Gastroesophageal sphincter (tissue), 4 donors: Measurements from ENCODE around the gene FGGY. TPM values are rescaled to one million over a fixed set of nuclear protein-coding genes. Genes with fewer than 3 reads are reported as not detected.
A peak's percentile ranks its signal among the peaks of the same experiment; 100 is the strongest.
"Not testable (repeated sequence)": the region's sequence is repeated elsewhere in the genome, so short reads cannot be mapped to it uniquely, and the experiment has no call there.

Experiments
- ATAC-seq: fragments of 150-250 bp; one replicate; pipeline ENCODE4 v1.9.1; 2016; ENCODE audit warnings: mild to moderate bottlenecking, moderate library complexity
- H3K27ac ChIP-seq, 4 donors: fragments of 200-600 bp; sonication (generic) in 3 of 4; 1 replicate in 3 of 4; 2 replicates in 1 of 4; pipeline ENCODE4 v1.5.1; 2016 to 2019
- H3K27me3 ChIP-seq: fragments of 200-600 bp; sonication (generic); one replicate; pipeline ENCODE4 v1.5.1; 2019
- H3K36me3 ChIP-seq, 2 donors: fragments of 200-600 bp; sonication (generic); one replicate each; pipeline ENCODE4 v1.5.1; 2019; ENCODE audit warnings: control low read depth in 1 of 2
- H3K4me1 ChIP-seq, 3 donors: fragments of 200-600 bp; sonication (generic); 1 replicate in 2 of 3; 2 replicates in 1 of 3; pipeline ENCODE4 v1.5.1; 2016 to 2019; ENCODE audit warnings: control low read depth in 2 of 3
- H3K4me3 ChIP-seq, 2 donors: fragments of 200-600 bp; sonication (generic); one replicate each; pipeline ENCODE4 v1.5.1; 2019; ENCODE audit warnings: mild to moderate bottlenecking in 1 of 2, moderate library complexity in 1 of 2
- H3K9me3 ChIP-seq, 3 donors: fragments of 200-600 bp; sonication (generic); one replicate each; pipeline ENCODE4 v1.5.1; 2017 to 2019; ENCODE audit warnings: control low read depth in 2 of 3
- EP300 ChIP-seq: sonication (generic); formaldehyde crosslinking; IDR thresholded peaks from one replicate; pipeline ENCODE4 v1.6.1; 2017; ENCODE audit warnings: antibody characterized with exemption, mild to moderate bottlenecking
- POLR2A ChIP-seq, 2 donors: fragments of 450-650 bp; IDR thresholded peaks; one replicate each; pipeline ENCODE4 v1.6.1; 2017; ENCODE audit warnings: antibody characterized with exemption in 2 of 2, mild to moderate bottlenecking in 2 of 2, moderate library complexity in 1 of 2
- POLR2AphosphoS5 ChIP-seq: sonication (generic); formaldehyde crosslinking; IDR thresholded peaks from one replicate; pipeline ENCODE4 v1.6.1; 2017; ENCODE audit warnings: antibody characterized with exemption
- WGBS, 2 donors: methylation state at CpG; one replicate each; pipeline ENCODE4 v1.1.5; 2018; ENCODE audit warnings: low coverage in 1 of 2; 5-methylcytosine and 5-hydroxymethylcytosine counted together
- total RNA-seq, 4 donors: library from RNA; depleted of rRNA; stranded (reverse); fragments of >200 nt; gene quantifications; one replicate each; pipeline ENCODE4 v1.1.0, GENCODE V29; 2016
- TF ChIP-seq, protein P1 (sequence below), 4 experiments: fragments of 200-600 bp in 2 of 4; fragments of 450-650 bp in 2 of 4; sonication (generic) in 1 of 4; IDR thresholded peaks; one replicate each; pipeline ENCODE4 v1.5.1; 2017 to 2019; ENCODE audit warnings: antibody characterized with exemption in 4 of 4, mild to moderate bottlenecking in 2 of 4, moderate library complexity in 2 of 4

Gene FGGY
- total RNA-seq, 4 donors from 2014 or later = 19.0 to 29.6 (median 25.2) TPM

DNA sequence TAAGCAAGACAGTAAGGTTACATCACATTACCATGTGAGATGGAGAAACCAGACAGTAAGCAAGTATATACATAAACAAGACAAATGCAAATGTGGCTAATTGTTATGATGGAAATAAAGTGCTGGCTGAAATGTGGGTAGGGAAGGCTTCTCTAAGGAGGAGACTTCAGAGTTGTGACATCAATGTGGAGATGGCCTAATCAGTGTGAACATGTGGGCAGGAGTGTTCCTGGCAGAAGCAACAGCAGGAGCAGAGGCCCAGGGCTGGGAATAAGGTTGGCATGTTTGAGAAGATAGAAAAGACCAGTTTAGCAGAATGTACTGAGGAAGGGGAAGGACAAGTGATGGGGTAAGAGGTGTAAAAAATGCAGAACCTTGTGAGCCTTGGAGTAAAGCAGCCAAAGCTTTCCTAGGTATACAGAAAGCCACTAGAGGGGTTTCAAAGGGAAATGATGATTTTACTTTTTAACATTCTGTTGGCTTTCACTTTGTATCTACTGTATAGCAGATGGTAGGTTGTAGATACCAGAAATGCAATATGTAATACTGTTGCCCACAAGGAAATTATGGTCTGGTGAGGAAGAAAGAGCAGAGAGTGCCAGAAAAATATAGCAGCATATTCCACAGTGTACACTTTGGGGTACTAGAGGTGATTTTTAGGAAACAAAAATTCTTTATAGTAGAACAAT, 197.4 kb downstream of the FGGY start:
- Histone ChIP-seq H3K36me3 (no peaks in the 10 kb centered on the region), H3K4me3 (no peak overlapping the region), H3K27me3 (no peaks in the 10 kb centered on the region), H3K4me1 (peaks cover 0 to 8% (median 0%) of the 10 kb centered on the region in 3 donors), H3K9me3 (peaks cover 0 to 5% (median 0%) of the 10 kb centered on the region in 3 donors), H3K27ac (no peak overlapping the region)
- no peak for TF ChIP-seq EP300
- TF ChIP-seq POLR2AphosphoS5 = no peak
- TF ChIP-seq, protein P1, sequence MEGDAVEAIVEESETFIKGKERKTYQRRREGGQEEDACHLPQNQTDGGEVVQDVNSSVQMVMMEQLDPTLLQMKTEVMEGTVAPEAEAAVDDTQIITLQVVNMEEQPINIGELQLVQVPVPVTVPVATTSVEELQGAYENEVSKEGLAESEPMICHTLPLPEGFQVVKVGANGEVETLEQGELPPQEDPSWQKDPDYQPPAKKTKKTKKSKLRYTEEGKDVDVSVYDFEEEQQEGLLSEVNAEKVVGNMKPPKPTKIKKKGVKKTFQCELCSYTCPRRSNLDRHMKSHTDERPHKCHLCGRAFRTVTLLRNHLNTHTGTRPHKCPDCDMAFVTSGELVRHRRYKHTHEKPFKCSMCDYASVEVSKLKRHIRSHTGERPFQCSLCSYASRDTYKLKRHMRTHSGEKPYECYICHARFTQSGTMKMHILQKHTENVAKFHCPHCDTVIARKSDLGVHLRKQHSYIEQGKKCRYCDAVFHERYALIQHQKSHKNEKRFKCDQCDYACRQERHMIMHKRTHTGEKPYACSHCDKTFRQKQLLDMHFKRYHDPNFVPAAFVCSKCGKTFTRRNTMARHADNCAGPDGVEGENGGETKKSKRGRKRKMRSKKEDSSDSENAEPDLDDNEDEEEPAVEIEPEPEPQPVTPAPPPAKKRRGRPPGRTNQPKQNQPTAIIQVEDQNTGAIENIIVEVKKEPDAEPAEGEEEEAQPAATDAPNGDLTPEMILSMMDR (IDR thresholded peaks at IDR 0.05) = no peak
- no peak for TF ChIP-seq POLR2A (IDR thresholded peaks at IDR 0.05)
- ATAC-seq = no peak

DNA sequence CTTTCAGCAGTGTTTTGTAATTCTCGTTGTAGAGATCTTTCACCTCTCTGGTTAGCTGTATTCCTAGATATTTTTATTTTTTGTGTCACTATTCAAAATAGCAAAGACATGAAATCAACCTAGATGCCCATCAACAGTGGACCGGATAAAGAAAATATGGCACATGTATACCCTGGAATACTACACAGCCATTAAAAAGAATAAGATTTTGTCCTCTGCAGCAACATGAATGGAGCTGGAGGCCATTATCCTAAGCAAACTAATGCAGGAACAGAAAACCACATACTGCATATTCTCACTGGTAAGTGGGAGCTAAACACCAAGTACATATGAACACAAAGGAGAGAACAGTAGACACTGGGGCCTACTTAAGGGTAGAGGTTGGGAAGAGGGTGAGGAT, 199.3 kb downstream of the FGGY start:
- H3K9me3 ChIP-seq, H3K36me3 ChIP-seq, H3K4me3 ChIP-seq, H3K27me3 ChIP-seq, ATAC-seq, H3K27ac ChIP-seq: not testable (repeated sequence)
- WGBS, 2 donors = 96% methylated on average over 2 of the region's 2 CpGs; no CpG with 5 or more reads in 1 of the 2 donors
- H3K4me1 ChIP-seq = peaks cover 0 to 13% (median 0%) of the 10 kb centered on the region in 3 donors

GRCh38 chr1:59497616-59498015, 200.7 kb downstream of the FGGY start:
- no peak for TF ChIP-seq EP300
- TF ChIP-seq, protein P1 (IDR thresholded peaks at IDR 0.05) = no peak
- TF ChIP-seq POLR2AphosphoS5 = no peak
- TF ChIP-seq POLR2A (IDR thresholded peaks at IDR 0.05) = no peak
- Histone ChIP-seq H3K4me3 (no peak overlapping the region), H3K36me3 (no peaks in the 10 kb centered on the region), H3K9me3 (peaks cover 0 to 5% (median 0%) of the 10 kb centered on the region in 3 donors), H3K27ac (no peak overlapping the region), H3K4me1 (peaks cover 0 to 13% (median 0%) of the 10 kb centered on the region in 3 donors), H3K27me3 (no peaks in the 10 kb centered on the region)
- ATAC-seq = no peak
- WGBS, 2 donors = 78 to 83% methylated on average over 3 to 7 of the region's 7 CpGs

GRCh38 chr1:59498640-59499039, 201.7 kb downstream of the FGGY start:
- Histone ChIP-seq H3K27me3 (no peaks in the 10 kb centered on the region), H3K4me3 (no peak overlapping the region), H3K36me3 (no peaks in the 10 kb centered on the region), H3K4me1 (peaks cover 0 to 13% (median 0%) of the 10 kb centered on the region in 3 donors), H3K9me3 (peaks cover 0 to 5% (median 0%) of the 10 kb centered on the region in 3 donors), H3K27ac (no peak overlapping the region)
- ATAC-seq = peak; percentile 25
- TF ChIP-seq, protein P1 (IDR thresholded peaks at IDR 0.05) = no peak
- TF ChIP-seq POLR2A (IDR thresholded peaks at IDR 0.05) (no peak), EP300 (no peak), POLR2AphosphoS5 (no peak)
- WGBS, 2 donors = 36% methylated on average over 4 of the region's 4 CpGs; no CpG with 5 or more reads in 1 of the 2 donors

DNA sequence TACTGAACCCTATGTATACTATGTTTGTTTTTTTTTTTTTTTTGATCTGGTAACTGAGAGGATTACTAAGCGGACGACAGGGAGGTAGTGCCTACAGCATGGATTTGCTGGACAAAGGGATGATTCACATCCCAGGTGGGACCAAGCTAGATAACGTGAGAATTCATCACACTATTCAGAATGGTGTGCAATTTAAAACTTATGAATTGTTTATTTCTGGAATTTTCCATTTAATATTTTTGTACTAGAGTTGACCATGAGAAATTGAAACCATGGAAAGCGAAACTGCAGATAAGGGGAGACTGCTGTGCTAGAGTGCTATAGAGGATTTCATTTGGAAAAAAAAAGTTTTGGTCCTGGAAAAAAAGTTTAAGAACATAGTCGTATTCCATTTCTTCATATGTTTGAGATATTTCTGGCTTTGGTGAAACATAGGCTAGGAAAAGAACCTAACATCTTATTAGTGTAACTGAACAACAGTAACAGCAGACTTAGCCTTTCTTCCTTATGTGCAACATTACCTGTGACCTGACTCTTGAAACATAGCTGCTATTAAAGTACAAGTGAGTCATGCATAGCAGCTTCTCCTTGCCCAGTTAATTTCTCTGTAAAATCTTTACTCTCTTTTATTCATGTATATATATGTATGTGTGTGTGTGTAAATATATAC, 202.5 kb downstream of the FGGY start:
- ATAC-seq = no peak
- Histone ChIP-seq H3K27ac (no peak overlapping the region), H3K4me3 (no peak overlapping the region), H3K27me3 (no peaks in the 10 kb centered on the region), H3K4me1 (peaks cover 0 to 13% (median 0%) of the 10 kb centered on the region in 3 donors), H3K36me3 (no peaks in the 10 kb centered on the region), H3K9me3 (peaks cover 0 to 5% (median 0%) of the 10 kb centered on the region in 3 donors)
- no peak for TF ChIP-seq POLR2AphosphoS5
- TF ChIP-seq, protein P1 (IDR thresholded peaks at IDR 0.05) = no peak
- no peak for TF ChIP-seq EP300
- TF ChIP-seq POLR2A (IDR thresholded peaks at IDR 0.05) = no peak
- 48 to 88% methylated on average over 5 of the region's 5 CpGs for WGBS, 2 donors
